HG03039 (cell line): ENCODE results near the gene TRAK1.

Experiments used
- ATAC-seq: cut with Tn5 transposase; IDR thresholded peaks from one replicate; pipeline ENCODE4 v1.9.1; 2021; ENCODE audit warnings: mild to moderate bottlenecking, moderate library complexity; ENCODE audit not compliant: unreplicated experiment

Gene TRAK1

DNA sequence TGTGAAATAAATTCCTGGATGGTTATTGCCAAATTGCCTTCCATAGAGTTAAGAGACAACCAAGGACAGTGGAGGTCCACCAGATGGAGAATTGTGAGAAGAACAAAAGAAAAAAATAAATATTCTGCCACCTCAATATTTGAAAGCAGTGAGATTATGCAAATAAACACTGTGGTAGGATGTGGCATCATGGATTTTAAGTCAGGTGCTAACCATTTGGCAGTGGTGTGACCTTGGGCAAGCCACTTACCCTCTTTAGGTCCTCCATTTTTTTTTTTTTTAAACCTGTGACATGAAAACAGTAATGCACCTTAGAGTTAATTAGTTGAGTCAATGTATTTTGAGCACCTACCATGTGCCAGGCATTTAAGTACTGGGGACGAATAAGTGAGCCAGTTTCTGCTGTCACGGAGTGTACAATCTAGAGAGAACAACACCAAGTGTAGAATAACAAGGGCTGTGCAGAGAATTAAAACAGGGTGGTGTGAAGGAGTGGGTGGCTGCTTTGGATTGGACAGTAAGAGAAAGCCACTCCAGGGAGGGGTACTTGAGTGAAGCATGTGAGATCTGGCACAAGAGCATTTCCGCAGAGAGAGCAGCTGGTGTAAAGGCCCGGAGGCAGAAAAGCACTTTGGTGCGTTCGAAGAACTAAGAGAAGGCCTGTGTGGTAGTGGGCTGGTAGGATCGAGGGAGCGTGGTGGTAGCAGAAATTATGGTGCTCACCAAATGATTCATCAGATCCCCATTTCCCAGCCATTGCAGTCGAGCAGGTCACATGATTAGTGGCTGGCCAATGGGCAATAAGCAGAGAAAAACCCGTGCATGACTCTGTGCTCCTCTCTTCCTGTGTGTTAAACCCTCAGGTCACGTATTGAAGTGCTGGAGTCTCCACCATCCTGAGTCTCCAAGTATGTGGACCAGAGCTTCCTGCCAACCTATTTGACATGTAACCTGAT is 135.6 kb downstream of the TRAK1 start:
- ATAC-seq: no peak

DNA sequence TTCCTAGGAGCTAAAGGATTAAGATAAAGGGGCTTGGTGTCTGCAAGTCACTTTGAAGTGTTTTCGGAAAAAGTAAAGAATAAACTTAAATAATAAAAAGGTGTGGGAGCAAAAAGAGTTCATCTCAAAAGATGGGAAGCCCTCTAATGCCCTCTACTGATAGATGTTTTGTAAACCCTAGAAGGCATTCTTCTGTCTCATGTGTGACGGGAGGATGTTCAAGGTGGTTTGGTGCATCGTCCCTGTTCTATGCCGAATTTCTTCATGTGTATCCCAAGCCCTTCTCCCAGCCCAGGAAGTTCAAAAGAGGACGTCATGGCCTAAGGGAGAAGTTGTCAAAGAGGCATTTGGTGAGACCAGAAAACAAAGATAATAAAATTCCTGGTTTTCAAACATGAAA is 137.6 kb downstream of the TRAK1 start:
- no peak for ATAC-seq

DNA sequence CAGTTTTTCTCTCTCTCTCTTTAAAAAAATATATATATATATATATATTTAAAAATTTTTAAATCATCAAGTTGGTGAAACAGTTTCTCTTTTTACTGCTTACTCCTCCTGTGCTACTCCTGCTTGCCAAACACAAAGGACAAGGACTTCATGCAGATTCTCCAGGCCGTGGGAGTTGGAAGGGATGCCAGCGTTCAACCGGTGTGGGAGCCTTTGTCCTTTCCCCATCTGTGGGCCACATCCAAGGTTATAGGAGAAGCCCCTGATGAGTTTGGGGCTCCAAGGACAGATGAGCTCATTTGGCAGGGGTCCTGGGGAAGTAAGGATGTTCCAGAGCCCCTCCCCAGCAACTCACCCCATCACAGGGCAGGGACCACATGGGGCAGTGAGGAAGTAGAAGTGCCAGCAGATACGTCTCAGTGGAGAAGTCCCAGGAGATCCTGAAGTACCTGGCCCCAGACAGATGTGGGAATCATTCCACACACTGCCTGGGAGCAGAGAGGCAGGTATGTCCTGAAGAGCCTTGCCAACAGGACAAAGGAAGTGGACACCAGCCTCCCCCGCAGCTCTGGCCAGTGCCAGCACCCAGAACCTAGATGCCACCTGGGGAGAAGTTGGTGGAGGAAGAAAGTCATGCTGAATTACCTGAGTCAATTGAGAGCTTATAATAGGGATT is 138.2 kb downstream of the TRAK1 start:
- ATAC-seq: no peak

DNA sequence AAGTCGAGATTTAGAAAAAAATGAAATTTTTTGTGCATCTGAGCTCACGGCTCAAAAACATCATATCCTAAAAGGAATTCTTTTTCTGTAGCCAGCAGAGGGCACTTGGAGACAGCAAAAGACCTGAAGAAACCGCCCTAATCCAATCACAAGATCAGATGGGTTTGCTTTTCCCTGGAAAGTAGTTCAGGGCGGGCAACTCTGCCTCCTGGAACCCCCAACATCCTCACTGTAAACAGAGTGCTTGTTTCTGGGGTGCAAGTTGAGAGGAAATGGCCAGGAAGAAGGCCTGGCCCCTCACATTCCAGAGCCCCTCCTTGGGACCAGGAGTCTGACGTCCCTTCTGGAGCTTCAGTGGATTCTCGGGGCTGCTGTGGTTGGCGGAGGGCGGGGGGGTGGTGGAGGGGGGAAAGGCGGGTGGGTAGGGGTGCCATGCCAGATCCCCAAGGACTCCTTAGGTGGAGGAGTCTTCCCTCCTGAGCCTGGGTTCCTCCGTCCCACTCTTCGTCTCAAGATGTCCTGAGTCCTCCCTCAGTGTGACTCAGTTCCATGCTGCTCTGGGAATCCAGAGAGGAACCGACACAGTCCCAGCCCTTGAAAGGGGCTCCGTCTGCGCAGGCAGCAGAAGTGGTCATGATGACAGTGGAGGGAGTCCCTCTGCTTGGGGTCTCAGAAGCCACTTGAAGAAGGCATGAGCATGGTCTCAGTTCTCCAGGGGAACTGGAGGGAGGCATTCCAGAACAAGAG is 139.0 kb downstream of the TRAK1 start:
- no peak for ATAC-seq

DNA sequence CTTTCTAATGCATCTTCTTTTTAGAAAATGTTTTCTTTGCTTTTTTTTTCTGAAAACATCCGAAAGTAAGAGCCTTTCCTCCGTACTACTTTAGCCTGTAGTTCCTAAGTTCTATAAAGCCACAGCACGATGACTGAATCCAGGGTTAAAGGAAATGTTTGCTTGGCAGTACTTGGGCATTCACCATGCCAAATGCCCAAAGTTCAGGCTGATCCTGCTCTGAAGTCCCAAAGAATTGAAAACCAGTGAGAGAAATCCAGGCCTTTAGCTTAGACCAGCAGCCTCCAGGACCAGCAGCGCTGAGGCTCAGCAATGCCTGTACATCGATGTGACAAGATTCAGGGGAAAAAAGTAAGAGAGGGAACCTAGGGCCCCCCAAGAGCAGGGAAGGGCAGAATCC is 139.7 kb downstream of the TRAK1 start:
- no peak for ATAC-seq

DNA sequence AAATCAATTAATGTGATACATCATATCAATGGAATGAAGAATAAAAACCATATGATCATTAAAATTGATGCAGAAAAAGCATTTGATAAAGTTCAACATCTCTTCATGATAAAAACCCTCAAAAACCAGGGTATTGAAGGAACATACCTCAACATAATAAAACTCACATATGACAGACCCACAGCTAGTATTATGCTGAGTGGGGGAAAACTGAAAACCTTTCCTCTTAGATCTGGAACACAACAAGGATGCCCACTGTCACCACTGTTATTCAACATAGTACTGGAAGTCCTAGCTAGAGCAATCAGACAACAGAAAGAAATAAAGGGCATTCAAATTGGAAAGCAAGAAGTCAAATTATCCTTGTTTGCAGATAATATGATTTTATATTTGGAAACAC is 144.4 kb downstream of the TRAK1 start:
- no peak for ATAC-seq

DNA sequence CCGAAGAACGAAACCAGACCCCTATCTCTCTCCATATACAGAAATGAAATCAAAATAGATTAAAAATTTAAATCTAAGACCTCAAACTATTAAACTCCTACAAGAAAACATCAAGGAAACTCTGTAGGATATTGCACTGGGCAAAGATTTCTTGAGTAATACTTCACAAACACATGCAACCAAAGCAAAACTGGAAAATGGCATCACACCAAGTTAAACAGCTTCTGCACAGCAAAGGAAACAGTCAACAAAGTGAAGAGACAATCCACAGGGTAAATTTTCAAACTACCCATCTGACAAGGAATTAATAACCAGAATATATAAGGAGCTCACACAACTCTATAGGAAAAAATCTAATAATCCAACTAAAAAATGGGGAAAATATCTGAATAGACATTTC is 145.5 kb downstream of the TRAK1 start:
- ATAC-seq: no peak

DNA sequence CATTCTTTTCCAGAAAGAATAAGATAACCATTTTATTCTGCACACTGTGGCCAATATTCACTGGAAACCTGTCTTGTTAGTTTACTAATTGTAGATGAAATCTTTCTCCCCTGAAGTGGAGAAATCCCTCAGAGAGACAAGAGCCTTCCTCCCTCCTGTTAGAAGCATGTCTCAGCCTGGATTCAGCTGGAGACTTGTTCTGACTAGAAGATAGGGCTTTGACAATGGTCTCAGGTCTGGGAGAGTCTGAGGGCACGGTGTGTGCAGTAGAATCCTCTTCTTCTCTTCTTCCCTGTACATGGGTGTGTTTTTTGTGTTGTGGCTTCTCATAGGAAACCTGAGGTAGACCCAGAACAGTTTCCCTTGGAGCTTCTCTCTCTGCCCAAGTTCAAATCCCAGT is 154.9 kb downstream of the TRAK1 start:
- no peak for ATAC-seq

DNA sequence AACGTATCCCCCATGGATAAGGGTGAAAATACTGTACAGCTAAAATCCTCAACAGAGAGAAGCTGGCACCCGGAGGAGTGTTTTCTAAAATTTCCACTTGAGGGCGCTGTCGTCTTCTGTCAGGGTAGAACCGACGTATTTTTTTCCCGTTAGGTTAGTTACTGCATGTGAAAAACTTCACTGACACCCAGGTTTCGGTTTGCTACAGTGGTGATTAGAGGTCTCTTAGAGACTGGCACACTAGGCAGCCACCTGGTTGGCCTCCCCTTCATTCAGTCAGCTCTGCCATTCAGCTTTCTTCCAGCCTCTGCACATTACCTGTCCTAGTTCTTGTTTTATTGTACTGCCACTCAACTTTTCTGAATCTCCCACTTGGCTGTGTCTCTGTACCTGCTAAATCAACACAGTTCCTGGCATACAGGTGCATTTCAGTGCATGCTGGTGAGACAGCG is 156.4 kb downstream of the TRAK1 start:
- ATAC-seq: no peak

DNA sequence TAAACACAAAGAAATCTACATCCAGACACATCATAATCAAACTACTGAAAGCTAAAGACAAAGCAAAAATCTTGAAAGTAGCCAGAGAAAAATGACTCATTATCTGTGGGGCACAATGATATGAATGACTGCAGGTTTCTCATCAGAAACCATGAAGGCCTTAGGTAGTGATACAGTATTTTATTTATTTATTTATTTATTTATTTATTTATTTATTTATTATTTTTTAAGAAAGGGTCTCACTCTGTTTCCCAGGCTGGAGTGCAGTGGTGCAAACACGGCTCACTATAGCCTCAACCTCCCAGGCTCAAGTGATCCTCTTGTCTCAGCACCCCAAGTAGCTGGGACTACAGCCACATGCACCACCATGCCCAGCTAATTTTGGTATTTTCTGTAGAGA is 159.6 kb downstream of the TRAK1 start:
- ATAC-seq: no peak

DNA sequence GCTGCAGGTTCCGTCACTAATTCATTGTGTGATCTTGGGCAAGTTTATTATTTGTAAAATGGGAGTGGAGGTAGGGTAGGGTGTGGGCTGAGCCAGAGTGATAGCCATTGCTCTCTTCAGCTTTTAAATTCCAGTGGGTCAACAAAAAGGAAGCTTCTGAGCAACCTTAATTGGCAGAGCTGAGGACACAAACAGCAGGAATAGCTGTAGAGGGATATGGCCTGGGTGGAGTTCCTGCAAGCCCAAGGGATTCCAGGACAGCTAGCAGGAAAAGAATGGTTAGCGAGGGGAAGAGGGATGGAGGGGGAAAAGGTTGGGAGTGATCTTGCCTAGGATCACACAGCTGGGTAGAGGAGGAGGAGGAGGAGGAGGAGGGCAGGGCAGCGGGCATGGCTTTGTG is 163.4 kb downstream of the TRAK1 start:
- ATAC-seq: no peak

DNA sequence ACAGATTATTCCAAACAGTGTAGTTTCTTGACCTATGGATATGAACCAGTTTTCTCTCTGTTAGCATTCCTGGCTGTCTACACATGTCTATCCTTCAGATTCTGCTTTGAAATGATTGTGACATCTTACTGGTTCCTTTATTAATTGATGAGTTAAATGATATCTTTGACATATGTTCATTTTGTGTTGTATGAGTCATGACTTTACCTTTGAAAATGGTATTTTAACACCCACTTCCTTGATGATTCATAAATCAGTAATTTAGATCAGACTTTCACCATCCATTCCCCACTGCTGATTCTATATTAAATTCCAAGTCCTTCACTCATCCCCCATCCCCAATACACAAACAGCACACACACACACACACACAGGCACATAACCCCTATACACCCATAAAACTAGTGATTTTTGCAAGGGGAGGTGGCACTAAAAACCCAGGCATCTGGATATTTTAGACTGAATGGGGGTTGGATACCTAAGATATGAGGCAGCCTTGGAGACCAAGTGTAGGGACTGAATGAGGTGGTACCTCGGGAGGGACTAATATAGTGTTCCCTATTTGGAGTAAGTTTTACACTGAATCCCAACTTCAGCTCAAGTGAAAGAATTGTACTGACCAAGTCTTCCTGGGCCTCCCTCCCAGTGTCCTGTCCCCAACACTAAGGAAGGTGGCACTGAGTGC is 165.1 kb downstream of the TRAK1 start:
- ATAC-seq: no peak

DNA sequence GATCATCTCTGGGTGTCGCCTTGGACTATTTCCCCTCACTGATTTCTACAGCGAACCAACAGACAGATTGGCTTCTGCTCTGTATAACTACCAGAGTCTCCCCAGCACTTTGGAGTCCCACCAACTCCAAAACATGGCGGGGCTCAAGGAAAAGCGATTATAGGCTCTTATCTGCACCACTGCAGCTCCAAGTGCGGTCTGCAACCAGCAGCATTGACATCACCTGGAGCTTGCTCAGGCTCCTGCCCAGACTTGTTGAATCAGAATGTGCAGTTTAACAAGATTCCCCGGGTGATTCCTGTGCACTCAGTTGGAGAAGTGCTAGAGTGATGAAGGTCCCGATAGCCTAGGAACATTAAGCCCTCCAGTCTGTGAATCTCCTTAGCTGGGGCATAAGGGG is 165.8 kb downstream of the TRAK1 start:
- no peak for ATAC-seq

DNA sequence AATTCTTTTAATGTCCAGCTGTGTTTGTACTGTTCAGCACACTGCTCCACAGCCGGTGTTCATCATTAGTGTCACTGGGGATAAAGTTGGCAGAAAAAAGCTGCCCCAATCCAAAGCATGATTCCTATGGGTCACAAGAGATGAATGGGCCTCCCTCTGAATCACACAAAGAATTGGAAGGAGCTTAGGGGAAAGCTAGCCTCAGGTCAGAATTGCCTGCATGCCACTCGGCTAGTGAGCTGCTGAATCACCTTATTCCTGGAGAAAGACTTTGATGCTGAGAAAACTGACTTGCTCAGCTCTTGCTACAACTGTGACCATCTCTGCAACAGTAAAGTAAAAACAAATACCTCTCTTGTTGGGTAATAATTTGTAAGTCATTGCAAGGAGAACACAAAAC is 171.4 kb downstream of the TRAK1 start:
- ATAC-seq: no peak

DNA sequence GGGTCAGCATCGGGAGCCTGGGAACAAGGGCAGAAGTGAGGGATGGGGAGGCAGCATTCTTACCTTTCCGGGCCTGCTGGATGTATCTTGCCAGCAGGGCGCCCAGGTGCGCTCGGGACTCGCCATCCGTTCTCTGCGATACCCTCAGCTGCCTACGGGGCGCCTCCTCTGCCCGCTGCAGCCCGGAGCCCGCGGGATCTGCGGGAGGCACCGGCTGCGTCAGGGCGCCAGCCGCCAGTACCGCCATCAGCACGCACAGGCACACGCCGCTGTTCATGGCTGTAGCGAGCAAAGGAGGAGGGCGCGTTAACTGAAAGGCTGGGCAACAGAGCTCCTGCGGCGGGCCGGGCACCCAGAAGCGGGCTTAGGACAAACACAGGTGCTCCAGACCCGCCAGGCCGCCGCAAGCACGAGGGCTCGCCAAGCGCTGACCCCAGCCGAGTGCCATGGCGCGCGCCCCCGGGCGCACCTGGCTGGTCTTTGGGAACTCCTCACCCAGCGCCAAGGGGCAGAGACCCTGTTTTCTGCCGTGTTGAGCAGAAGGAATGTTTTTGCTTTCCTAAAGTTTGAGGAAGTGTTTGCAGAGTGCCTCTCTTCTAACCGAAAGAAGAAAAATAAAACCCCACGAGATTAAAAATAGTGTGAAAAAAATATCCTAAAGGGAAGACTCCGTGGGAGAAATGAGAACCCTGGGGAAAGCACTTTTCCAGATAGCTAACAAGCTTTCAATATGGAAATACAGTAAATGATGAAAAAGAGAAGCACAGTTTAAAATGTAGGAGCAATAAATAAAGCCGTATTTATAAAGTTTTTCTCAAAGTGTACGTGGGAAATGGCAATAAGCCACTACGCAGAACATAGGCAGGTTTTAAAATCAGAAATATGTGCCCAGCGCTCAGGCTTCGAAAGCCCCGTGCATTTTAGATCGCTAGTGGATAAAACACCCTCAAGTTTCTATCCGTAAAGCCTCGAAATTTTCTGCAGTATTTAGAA is 172.5 kb downstream of the TRAK1 start:
- no peak for ATAC-seq

DNA sequence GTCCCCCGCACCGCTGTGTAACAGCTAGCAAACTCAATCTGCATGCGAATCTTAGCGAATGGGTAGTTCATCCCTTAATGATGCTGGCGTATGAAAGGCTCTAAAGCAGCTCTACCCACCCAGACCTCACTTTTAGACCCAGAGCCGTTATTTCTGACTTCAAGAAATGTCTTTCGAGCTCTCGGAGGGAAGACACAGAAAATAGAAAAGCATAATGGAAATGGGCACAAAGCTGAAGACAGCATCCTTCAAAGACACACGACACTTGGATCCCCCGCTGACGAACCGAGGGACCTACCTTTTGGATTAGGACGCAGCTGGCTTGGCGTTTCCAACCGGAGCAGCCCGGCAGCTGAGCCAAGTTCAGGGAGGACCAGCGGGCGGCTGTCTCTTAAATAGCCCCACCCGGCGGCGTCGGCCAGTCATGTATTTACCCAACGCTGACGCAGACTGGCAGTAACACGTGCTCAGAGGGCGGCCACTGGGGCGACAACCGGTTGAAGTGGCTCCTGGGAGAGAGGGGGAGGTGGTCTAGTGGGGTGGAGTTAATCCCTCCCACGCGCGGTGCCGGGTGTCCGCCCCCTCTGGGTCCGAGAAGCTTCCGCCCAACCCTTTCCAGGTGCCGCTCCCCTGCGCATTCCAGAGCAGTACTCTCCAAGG is 173.4 kb downstream of the TRAK1 start:
- no peak for ATAC-seq

DNA sequence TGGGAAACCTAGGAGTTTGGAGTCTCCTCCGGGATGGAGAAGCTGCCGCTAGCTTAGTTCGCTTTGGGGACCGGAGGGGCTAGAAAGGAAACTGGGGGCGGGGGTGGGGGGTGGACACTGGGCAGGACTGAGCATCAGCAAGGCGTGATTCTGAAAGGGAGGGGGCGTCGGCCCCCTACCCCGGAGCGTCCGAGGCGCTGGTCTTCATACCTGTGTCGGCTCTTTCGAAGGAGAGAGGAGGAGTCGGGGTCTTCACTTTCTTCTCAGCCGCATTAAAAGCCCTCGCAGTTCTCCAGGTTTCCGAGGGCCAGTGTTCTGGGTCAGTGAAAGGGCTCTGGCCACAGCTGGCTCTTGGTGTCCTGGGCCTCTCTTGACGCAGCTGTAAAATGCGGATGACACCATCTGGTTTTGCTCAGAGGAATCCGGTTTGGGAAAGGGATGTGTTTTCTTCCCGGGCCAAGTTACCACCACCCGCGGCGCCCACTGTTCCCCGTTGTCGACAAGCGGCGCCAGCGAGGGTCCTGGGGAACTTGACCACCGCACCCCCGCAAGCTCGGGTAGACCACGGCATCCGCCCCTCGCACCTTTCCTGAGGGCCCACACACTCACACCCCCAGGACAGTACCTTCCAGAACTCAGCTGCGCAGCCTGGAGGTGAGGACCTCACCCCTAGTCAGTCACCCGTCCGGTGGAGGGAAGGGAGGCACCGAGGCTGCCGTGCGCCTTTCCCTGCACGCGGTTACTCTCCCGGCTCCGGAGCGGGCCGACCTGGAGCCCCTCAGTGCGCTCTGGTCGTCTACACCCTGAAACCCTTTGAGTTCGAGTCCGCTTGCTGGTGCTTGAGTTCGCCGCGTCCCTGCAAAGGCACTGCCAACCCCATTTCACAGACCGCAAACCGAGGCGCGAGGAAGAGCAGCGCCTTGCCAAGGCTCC is 174.2 kb downstream of the TRAK1 start:
- ATAC-seq: no peak

DNA sequence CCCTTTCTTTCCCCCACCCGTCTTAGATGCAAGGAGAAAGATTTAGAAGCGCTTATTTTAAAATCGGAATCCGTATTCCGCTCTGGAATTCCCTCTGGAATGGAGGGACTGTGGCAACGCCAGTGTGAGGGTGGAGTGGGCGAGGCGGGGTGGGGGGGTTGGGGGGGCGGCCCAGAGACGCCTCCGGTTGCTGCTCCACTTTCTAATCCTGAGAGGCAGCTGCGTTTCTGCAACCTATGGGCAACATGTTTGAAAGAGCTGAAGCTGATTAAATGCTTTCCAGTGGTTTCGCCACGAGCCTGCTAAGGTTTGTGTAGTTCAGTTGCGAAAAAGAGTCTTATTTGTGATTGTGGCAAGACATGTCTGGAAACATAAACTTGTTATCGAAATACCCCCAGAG is 174.9 kb downstream of the TRAK1 start, which contains the start of gene CCK:
Gene CCK (minus strand): TSS at position 101 of the 400 bp plus-strand sequence. CDS start 2,555 bp downstream, outside the sequence.
- ATAC-seq: no peak
